HFFc6 (cell line): ENCODE measurements around the gene GPALPP1. TPM values are rescaled to one million over a fixed set of nuclear protein-coding genes. Genes with fewer than 3 reads are reported as not detected.

ENCODE experiments used
- DNase-seq: peaks from one replicate; pipeline ENCODE4 v3.0.0-alpha.2; 2018
- H3K27ac Mint-ChIP-seq: 2 replicates; pipeline ENCODE4 v1.8.0; 2020; ENCODE audit warnings: mild to moderate bottlenecking, mixed read lengths
- H3K27me3 Mint-ChIP-seq: 2 replicates; pipeline ENCODE4 v1.8.0; 2021; ENCODE audit warnings: mild to moderate bottlenecking, moderate library complexity, mixed read lengths; ENCODE audit not compliant: insufficient read depth
- H3K36me3 Mint-ChIP-seq: 2 replicates; pipeline ENCODE4 v1.8.0; 2021; ENCODE audit warnings: low read depth, mixed read lengths
- H3K4me1 Mint-ChIP-seq: 2 replicates; pipeline ENCODE4 v1.8.0; 2020; ENCODE audit warnings: low read depth, mixed read lengths
- H3K4me3 Mint-ChIP-seq: 2 replicates; pipeline ENCODE4 v1.8.0; 2020; ENCODE audit warnings: mild to moderate bottlenecking, moderate library complexity, mixed read lengths
- H3K9me3 Mint-ChIP-seq: 2 replicates; pipeline ENCODE4 v1.8.0; 2020; ENCODE audit warnings: mild to moderate bottlenecking, mixed read lengths
- CTCF ChIP-seq: fragments of 200-600 bp; sonication (generic); IDR thresholded peaks from 2 replicates; pipeline ENCODE4 v1.5.0; 2021; ENCODE audit warnings: antibody characterized with exemption, mild to moderate bottlenecking
- total RNA-seq, 6 experiments: library from RNA; stranded (reverse); fragmentation: NEBNext Ultra II Directional; extraction: Animal tissue kit (Norgen Biotek cat#: 25700); gene quantifications; 2 replicates in 1 of 6; 3 replicates in 5 of 6; pipeline ENCODE4 v1.2.3, GENCODE V29; 2021

Gene GPALPP1
- total RNA-seq, 6 experiments from 2014 or later: 22.1 to 25.8 (median 23.5) TPM

- H3K4me1 Mint-ChIP-seq: peaks cover 4% of the 10 kb centered on the region
These were observed 79.0 kb downstream of the GPALPP1 start for GRCh38 chr13:45068036-45069001.

GRCh38 chr13:45073809-45074208 lies 84.5 kb downstream of the GPALPP1 start:
- no peak for DNase-seq
- Mint-ChIP-seq H3K27me3 (peaks cover 19% of the 10 kb centered on the region), H3K36me3 (no peaks in the 10 kb centered on the region), H3K27ac (no peak overlapping the region), H3K4me1 (peaks cover 5% of the 10 kb centered on the region; the same call in 1 of the 2 replicates), H3K9me3 (no peaks in the 10 kb centered on the region), H3K4me3 (no peak overlapping the region)
- no peak for TF ChIP-seq CTCF

More at GRCh38 chr13:45068036-45069001, 79.0 kb downstream of the GPALPP1 start:
- no peak for DNase-seq
- no peak overlapping the region for H3K27ac Mint-ChIP-seq
- H3K36me3 Mint-ChIP-seq: no peaks in the 10 kb centered on the region
- no peaks in the 10 kb centered on the region for H3K9me3 Mint-ChIP-seq
- peaks cover 17% of the 10 kb centered on the region for H3K27me3 Mint-ChIP-seq
- no peak overlapping the region for H3K4me3 Mint-ChIP-seq
- TF ChIP-seq CTCF: no peak

- Mint-ChIP-seq H3K27ac (no peak overlapping the region), H3K4me1 (peaks cover 5% of the 10 kb centered on the region; the same call in 1 of the 2 replicates), H3K36me3 (no peaks in the 10 kb centered on the region), H3K27me3 (peaks cover 19% of the 10 kb centered on the region), H3K9me3 (no peaks in the 10 kb centered on the region), H3K4me3 (no peak overlapping the region)
- DNase-seq: no peak
- no peak for TF ChIP-seq CTCF
These were observed 85.4 kb downstream of the GPALPP1 start for GRCh38 chr13:45074721-45075120.

GRCh38 chr13:45078003-45078402 lies 88.7 kb downstream of the GPALPP1 start:
- peaks cover 27% of the 10 kb centered on the region for H3K27me3 Mint-ChIP-seq
- no peaks in the 10 kb centered on the region for H3K36me3 Mint-ChIP-seq
- H3K9me3 Mint-ChIP-seq: no peaks in the 10 kb centered on the region
- no peak overlapping the region for H3K4me3 Mint-ChIP-seq
- peaks cover 10% of the 10 kb centered on the region for H3K4me1 Mint-ChIP-seq
- H3K27ac Mint-ChIP-seq: no peak overlapping the region
- no peak for DNase-seq
- no peak for TF ChIP-seq CTCF

Other genes with a start within 250 kb of the GPALPP1 start
- 1 to 10 TPM; 5.7 to 8.4 (median 7.3) TPM for gene NUFIP1, start 67 bp upstream of the GPALPP1 start, total RNA-seq
- 10 to 100 TPM; 22.9 to 31.5 (median 24.7) TPM for gene GTF2F2, start 131.0 kb downstream of the GPALPP1 start, total RNA-seq
- gene KCTD4, start 211.5 kb downstream of the GPALPP1 start, total RNA-seq: 1 to 10 TPM in 4 of 6 experiments, under 1 TPM in 2; 0.73 to 4.5 (median 1.1) TPM